Panc1 (cell line): ENCODE data around the gene PCDHA9. TPM values are rescaled to one million over a fixed set of nuclear protein-coding genes. Genes with fewer than 3 reads are reported as not detected.

Source experiments
- ATAC-seq: fragments of 200-7000 bp; cut with Tn5 transposase; 2 replicates; pipeline ENCODE4 v1.9.1; 2020; ENCODE audit warnings: mild to moderate bottlenecking, moderate library complexity
- BruUV-seq: library from RNA; stranded (reverse); fragments of 400-500 nt; replicated peaks from 2 replicates; lab custom pipeline; 2021; lab: Mats Ljungman, UMichigan
- CTCF ChIA-PET: fragments of 300-600 bp; sonication (Branson Sonifier 250); formaldehyde crosslinking; loops from one replicate; lab custom pipeline; 2022; ENCODE audit warnings: antibody characterized with exemption; lab: Charles Lee
- POLR2A ChIA-PET: fragments of 300-600 bp; sonication (Branson Sonifier 250); formaldehyde crosslinking; loops from one replicate; lab custom pipeline; 2022; ENCODE audit warnings: antibody characterized with exemption; lab: Charles Lee
- DNase-seq: peaks from one replicate; pipeline ENCODE4 v3.0.0-alpha.2; 2010; ENCODE audit warnings: low read depth, low spot score
- H3K27ac ChIP-seq: 2 replicates; pipeline ENCODE4 v1.5.1; 2011; ENCODE audit warnings: mild to moderate bottlenecking, low read length, inconsistent platforms
- H3K27me3 ChIP-seq: fragments of 200-500 bp; sonication (Bioruptor generic); 2 replicates; pipeline ENCODE4 v1.6.0; 2014; ENCODE audit warnings: low read length, inconsistent platforms; ENCODE audit not compliant: control insufficient read depth, insufficient read depth
- H3K36me3 ChIP-seq: fragments of 200-500 bp; sonication (Bioruptor generic); 2 replicates; pipeline ENCODE4 v1.5.1; 2014; ENCODE audit warnings: inconsistent platforms, mild to moderate bottlenecking, low read length, moderate library complexity; ENCODE audit not compliant: control insufficient read depth, insufficient read depth
- H3K4me1 ChIP-seq: 2 replicates; pipeline ENCODE4 v1.5.1; 2011; ENCODE audit warnings: inconsistent platforms, mild to moderate bottlenecking, low read length, moderate library complexity; ENCODE audit not compliant: control insufficient read depth, insufficient read depth
- H3K4me3 ChIP-seq, 2 experiments: 2 replicates each; pipeline ENCODE4 v1.5.1; 2011 to 2012; ENCODE audit warnings: low read depth in 2 of 2, low read length in 2 of 2, mild to moderate bottlenecking in 2 of 2, inconsistent platforms in 1 of 2, moderate library complexity in 1 of 2
- H3K9me3 ChIP-seq: fragments of 200-500 bp; sonication (Bioruptor generic); 2 replicates; pipeline ENCODE4 v1.5.1; 2014; ENCODE audit warnings: low read depth, mild to moderate bottlenecking, inconsistent platforms, low read length, moderate library complexity; ENCODE audit not compliant: control insufficient read depth, insufficient read depth
- CTCF ChIP-seq: fragments of 450-650 bp; IDR thresholded peaks from 2 replicates; pipeline ENCODE4 v1.5.1; 2017; ENCODE audit warnings: mild to moderate bottlenecking
- POLR2AphosphoS5 ChIP-seq: IDR thresholded peaks from 2 replicates; pipeline ENCODE4 v1.6.1; 2012; ENCODE audit warnings: mild to moderate bottlenecking, low read depth, low read length, moderate library complexity
- SIN3A ChIP-seq: IDR thresholded peaks from 2 replicates; pipeline ENCODE4 v1.6.1; 2012; ENCODE audit warnings: low read depth, mild to moderate bottlenecking, low read length, moderate library complexity, borderline replicate concordance; ENCODE audit not compliant: insufficient read depth
- TCF7L2 ChIP-seq: IDR thresholded peaks from 2 replicates; pipeline ENCODE4 v1.6.1; 2011; ENCODE audit warnings: mild to moderate bottlenecking, low read depth, low read length, inconsistent platforms
- in situ Hi-C: cut with HindIII; loops from 2 replicates; pipeline ENCODE4 v1.10.0; 2016; ENCODE audit warnings: low sequenced_read_pairs, low pct_unique_long_range_greater_than_20kb
- intact Hi-C: fragments of 100-400 bp; cut with micrococcal nuclease; formaldehyde crosslinking; loops from one replicate; pipeline ENCODE4 v1.10.0; 2022; ENCODE audit not compliant: unreplicated experiment
- total RNA-seq: library from RNA; stranded (reverse); gene quantifications from one replicate; pipeline ENCODE4 v1.2.1, GENCODE V29; 2021; ENCODE audit not compliant: unreplicated experiment
- TF ChIP-seq, protein P1 (sequence below), 2 experiments: IDR thresholded peaks; 2 replicates each; pipeline ENCODE4 v1.6.1; 2011 to 2012; ENCODE audit warnings: low read depth in 2 of 2, control low read depth in 1 of 2, low read length in 1 of 2, mild to moderate bottlenecking in 1 of 2, moderate library complexity in 1 of 2; ENCODE audit not compliant: insufficient read depth in 1 of 2

PCDHA9 gene
- total RNA-seq, 1 experiment from 2014 or later, result 0.21 TPM

- no peak overlapping the region for H3K4me3 ChIP-seq
- no peaks in the 10 kb centered on the region for H3K36me3 ChIP-seq
- ATAC-seq (no peak), DNase-seq (no peak)
- BruUV-seq, result no TSS peak
- ChIA-PET CTCF (no interaction called here), POLR2A (no interaction called here)
- H3K27me3 ChIP-seq, result no peaks in the 10 kb centered on the region
- TF ChIP-seq CTCF (no peak), SIN3A (no peak), TCF7L2 (no peak), POLR2AphosphoS5 (no peak)
- TF ChIP-seq, protein P1, sequence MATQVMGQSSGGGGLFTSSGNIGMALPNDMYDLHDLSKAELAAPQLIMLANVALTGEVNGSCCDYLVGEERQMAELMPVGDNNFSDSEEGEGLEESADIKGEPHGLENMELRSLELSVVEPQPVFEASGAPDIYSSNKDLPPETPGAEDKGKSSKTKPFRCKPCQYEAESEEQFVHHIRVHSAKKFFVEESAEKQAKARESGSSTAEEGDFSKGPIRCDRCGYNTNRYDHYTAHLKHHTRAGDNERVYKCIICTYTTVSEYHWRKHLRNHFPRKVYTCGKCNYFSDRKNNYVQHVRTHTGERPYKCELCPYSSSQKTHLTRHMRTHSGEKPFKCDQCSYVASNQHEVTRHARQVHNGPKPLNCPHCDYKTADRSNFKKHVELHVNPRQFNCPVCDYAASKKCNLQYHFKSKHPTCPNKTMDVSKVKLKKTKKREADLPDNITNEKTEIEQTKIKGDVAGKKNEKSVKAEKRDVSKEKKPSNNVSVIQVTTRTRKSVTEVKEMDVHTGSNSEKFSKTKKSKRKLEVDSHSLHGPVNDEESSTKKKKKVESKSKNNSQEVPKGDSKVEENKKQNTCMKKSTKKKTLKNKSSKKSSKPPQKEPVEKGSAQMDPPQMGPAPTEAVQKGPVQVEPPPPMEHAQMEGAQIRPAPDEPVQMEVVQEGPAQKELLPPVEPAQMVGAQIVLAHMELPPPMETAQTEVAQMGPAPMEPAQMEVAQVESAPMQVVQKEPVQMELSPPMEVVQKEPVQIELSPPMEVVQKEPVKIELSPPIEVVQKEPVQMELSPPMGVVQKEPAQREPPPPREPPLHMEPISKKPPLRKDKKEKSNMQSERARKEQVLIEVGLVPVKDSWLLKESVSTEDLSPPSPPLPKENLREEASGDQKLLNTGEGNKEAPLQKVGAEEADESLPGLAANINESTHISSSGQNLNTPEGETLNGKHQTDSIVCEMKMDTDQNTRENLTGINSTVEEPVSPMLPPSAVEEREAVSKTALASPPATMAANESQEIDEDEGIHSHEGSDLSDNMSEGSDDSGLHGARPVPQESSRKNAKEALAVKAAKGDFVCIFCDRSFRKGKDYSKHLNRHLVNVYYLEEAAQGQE (IDR thresholded peaks at IDR 0.05; ENCODE audit: insufficient read depth in 1 of 2, low read depth in 2 of 2, low read length in 1 of 2), result no peak
- intact Hi-C loops (no loop called here), in situ Hi-C loops (no loop called here)
- H3K27ac ChIP-seq, result no peak overlapping the region
- H3K9me3 ChIP-seq, result no peaks in the 10 kb centered on the region; the same call in 1 of the 2 replicates
- no peaks in the 10 kb centered on the region for H3K4me1 ChIP-seq
Measured at GRCh38 chr5:140835622-140836510, 12.3 kb upstream of the PCDHA9 start.

DNA sequence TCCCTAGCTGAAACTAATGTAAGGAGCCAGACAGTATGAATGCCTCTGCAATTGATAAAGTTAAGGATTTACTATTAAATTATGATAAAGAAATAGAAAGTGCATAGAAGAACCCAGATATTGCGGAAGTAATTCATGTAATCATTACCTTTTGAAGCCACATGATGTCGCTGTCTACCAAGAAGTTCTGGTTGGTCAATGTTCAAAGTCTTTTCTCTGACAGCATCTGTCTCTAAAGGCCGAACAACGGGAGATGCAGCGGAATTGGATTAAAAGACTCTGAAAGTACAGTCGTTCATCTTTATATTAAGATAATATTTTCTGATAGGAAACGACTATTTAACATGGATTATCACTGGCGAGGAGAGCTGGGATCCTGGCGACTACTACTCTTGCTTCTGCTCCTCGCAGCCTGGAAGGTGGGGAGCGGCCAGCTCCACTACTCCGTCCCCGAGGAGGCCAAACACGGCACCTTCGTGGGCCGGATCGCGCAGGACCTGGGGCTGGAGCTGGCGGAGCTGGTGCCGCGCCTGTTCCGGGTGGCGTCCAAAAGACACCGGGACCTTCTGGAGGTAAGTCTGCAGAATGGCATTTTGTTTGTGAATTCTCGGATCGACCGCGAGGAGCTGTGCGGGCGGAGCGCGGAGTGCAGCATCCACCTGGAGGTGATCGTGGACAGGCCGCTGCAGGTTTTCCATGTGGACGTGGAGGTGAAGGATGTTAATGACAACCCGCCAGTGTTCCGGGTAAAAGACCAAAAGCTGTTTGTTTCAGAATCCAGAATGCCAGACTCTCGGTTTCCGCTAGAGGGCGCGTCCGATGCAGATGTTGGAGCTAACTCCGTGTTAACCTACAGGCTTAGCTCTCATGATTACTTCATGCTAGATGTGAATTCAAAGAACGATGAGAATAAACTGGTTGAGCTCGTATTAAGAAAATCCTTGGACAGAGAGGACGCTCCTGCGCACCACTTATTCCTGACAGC, 6.9 kb upstream of the PCDHA9 start, which contains the start of gene PCDHA8:
Gene PCDHA8, plus strand, starts transcription at position 210 of the 985 bp plus-strand sequence. Its CDS starts 135 bp downstream, at position 345.
- ATAC-seq, result peak; percentile 78
- POLR2A ChIA-PET, result no interaction called here
- intact Hi-C loops, result loop anchor here (1.0 kb wide), 1 partner anchor 200 kb away; no protein-coding TSS in a partner anchor

More for the DNA sequence above, 6.9 kb upstream of the PCDHA9 start, which contains the start of gene PCDHA8:
- no peaks in the 10 kb centered on the region for H3K4me1 ChIP-seq
- H3K9me3 ChIP-seq, result no peaks in the 10 kb centered on the region
- H3K4me3 ChIP-seq, result peak within 1 kb of the TSS; percentile 37 to 50
- no peak for DNase-seq
- H3K36me3 ChIP-seq, result no peaks in the 10 kb centered on the region
- TF ChIP-seq POLR2AphosphoS5 (no peak), CTCF (peak; percentile 71)
- no peaks in the 10 kb centered on the region for H3K27me3 ChIP-seq
- in situ Hi-C loops, result no loop called here
- no peak within 1 kb of the TSS for H3K27ac ChIP-seq
- CTCF ChIA-PET, result interaction anchor here (0.6 to 1.3 kb wide), 4 partner anchors 14 to 200 kb away, joined by 3 to 7 read pairs (median 4); no protein-coding TSS in a partner anchor
- BruUV-seq, result no TSS peak
